GM11168 (cell line): ENCODE results near the gene NCF4.

Source experiments
- in situ Hi-C: fragments of 300-500 bp; cut with MboI; formaldehyde crosslinking; loops from one replicate; pipeline ENCODE4 v1.12.0; 2022; ENCODE audit warnings: low sequenced_read_pairs; ENCODE audit not compliant: unreplicated experiment

Gene NCF4

DNA sequence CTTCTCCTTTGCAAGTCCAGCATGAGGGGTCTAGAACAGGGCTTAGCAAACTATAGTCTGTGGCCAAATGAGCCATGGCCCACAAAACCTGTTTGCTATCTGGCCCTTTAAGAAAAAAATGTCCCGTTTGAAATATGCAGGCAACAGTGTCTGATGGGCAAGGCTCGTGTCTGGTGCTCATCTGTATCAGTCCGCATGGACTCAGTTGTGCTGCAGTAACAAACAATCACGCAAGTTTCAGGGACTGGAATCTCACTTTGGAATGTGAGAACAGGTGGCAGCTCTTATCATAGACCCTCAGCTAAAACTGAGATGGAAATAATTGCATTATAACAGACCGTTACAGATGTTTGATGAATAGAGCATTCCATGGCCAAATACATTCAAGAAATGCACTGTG lies 24.9 kb upstream of the NCF4 start:
- in situ Hi-C loops = no loop called here

GRCh38 chr22:36838119-36839030 lies 22.4 kb upstream of the NCF4 start:
- in situ Hi-C loops = no loop called here

DNA sequence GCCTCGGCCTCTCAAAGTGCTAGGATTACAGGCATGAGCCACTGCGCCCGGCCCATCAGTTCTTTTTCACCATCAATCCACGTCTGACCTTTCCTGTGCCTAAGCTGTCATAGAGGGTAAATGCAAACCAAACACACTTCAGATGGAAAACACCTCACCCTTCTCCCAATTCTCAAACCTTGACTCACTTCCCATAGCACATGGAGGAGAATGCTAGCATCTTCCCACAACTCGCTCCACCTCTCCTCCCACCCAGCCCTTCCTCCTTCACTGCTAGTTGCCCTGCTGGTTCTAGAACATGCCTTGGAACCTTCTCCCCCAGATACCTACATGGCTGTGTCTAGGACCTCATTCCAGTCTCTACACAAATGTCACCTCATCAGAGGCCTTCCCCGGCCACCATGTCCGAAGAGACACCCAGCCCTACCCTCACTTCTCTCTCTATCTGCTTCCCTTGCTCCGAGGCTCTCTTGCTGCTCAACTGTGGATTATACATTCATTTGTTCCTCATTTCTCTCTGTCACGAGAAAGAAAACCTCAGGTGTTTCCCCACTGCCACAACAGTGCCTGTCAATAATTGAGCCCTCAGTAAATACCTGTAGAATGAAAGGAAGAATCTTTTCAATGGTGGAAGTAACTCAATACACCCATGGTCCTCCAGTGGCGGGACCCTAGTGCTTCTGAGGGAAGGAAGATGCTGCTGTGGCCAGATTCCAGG lies 21.3 kb upstream of the NCF4 start:
- in situ Hi-C loops = no loop called here

- in situ Hi-C loops = no loop called here
Measured at GRCh38 chr22:36840106-36840505, 20.7 kb upstream of the NCF4 start.

- in situ Hi-C loops = no loop called here
Measured at GRCh38 chr22:36846271-36846670, 14.5 kb upstream of the NCF4 start.

DNA sequence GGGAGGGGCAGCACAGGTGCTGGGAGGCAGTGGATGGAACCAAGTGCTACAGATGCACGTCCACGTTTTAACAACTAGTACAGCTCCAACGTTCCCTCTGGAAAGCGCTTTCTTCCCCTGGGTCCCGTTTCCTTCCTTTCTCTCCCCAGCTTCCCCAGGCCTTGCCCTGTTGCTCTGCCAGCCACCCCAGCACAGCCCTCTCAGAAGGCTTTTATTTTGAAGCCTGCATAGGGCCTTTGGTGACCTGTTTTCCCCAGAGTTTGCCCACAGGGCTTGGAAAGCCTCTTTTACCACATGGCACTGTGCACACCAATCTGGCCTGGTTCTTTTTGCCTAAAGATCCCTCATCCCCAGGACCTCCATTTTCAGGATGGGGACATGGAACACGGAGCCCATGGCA lies 13.9 kb upstream of the NCF4 start:
- in situ Hi-C loops = no loop called here

DNA sequence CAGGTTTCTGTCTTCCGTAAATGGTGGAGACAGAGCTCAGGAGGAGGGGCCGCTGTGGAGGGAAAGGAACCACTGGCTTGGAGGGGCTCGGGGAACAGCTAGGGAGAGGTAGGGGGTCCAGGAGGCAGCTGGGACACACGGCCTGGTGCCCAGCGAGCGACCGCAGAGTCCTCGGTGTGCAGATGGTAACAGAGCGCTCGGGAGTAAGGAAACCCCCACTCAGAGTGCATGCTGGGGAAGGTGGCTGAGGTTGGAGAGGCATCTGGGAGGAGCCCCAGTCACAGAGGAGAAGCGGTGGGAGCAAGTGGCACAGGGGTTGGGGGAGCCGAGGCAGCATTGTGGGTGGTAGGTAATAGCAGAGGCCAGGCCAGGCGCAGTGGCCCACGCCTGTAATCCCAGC lies 10.8 kb upstream of the NCF4 start:
- in situ Hi-C loops = loop anchor here (5.0 kb wide), 1 partner anchor 53 kb away; no protein-coding TSS in a partner anchor

DNA sequence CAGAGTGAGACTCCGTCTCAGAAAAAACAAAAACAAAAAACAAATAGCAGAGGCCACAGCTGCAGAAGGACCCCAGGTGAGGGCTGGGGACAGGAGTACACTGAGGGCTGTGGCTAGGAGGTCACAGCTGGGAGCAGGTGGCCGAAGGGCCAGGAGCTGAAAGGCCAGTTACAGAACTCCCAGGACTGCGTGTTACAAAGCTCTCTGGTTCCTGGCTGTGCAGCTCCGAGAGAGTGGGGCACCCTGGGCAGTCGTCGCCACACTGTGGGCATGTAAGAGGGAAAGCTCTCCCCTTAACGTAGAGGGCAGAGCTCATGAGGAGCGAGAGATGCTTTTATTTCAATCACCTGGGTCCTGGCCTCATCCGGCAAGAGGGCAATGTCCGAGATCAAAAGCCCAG lies 10.1 kb upstream of the NCF4 start:
- in situ Hi-C loops = loop anchor here (5.0 kb wide), 1 partner anchor 53 kb away; no protein-coding TSS in a partner anchor

DNA sequence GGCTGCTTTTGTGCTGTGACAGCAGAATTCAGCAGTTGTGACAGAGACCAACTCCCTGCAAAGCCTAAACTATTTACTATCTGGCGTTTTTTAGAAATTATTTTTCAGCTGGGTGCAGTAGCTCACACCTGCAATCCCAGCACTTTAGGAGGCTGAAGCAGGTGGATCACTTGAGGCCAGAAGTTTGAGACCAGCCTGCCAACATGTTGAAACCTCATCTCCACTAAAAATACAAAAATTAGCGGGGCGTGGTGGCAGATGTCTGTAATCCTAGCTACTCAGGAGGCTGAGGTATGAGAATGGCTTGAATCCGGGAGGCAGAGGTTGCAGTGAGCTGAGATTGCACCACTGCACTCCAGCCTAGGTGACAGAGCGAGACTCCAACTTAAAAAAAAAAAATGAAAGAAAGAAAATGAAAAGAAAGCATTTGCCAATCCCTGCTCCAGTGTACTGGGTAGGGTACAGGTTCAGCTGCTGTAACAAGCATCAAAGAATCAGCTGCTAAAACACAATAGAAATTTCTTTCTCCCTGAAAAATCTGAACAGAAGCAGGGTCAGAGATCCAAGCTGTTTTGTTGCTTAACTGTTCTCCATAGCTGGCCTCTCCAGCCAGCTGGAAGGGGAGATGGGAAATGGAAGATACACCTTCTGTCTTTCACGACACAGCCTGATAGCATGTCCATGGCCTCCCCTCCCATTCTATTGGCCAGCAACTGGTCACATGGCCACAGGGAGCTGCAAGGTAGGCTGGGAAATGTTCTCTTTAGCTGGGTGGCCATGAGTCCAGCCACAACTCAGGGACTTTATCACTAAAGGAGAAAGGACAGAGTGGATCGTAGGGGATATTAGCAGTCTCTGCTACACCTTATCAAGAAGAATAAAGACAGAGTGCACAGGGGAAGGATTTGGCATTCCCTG lies 8.5 kb upstream of the NCF4 start:
- in situ Hi-C loops = loop anchor here (5.0 kb wide), 1 partner anchor 55 kb away; no protein-coding TSS in a partner anchor

DNA sequence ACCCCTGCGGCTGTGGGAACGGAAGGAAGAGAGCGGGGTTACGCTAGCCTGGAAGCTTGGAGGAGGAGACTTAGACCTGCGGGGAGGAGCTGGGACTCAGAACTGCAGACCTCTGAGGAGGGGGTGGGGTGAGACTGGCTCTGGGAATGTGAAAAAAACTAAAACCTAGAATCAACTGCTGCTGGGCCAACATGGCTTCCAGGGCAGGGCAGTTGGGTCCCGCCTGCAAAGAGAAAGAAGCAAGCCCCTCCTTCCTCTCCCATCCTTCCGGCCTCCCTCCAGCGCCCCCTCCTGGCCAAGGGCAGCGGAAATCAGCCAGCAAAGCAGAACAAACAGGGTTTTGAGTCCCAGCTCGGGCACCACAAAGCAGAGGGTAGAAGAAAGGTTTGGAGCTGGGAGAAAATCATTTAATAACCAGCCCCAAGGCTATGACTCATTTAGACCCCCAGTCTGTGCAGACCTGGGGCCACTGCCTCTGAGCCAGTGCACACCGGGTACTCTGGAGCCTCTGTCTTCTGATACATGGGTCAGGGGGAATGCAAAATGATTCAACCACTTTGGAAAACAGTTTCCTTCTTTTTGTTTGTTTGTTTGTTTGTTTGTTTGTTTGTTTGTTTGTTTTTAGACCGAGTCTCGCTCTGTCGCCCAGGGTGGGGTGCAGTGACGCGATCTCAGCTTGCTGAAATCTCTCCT lies 7.3 kb upstream of the NCF4 start:
- in situ Hi-C loops = loop anchor here (5.0 kb wide), 1 partner anchor 56 kb away; no protein-coding TSS in a partner anchor

- in situ Hi-C loops = no loop called here
Measured at GRCh38 chr22:36855478-36855877, 5.3 kb upstream of the NCF4 start.

GRCh38 chr22:36856121-36856791 lies 4.5 kb upstream of the NCF4 start:
- in situ Hi-C loops = no loop called here

GRCh38 chr22:36856792-36857135 lies 4.0 kb upstream of the NCF4 start:
- in situ Hi-C loops = no loop called here

DNA sequence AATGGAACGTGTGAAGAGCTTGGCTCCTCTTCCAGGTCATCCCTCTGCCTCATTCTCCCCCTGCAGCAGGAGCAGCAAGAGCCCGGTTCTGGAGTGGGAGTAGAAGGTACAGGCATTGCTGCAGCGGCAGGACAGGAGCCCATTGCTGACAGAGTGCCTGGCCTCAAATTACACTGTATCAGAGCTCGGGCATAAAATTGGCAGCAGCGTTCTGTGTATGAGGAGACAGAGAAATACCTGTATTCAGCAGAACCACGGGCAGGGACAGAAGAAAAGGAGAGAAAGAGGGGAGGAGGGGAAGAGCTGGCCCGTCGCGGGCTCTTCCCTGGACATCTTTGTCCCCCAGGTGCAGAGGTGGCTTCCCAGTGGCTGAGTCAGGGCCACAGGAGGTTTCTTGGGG lies 2.6 kb upstream of the NCF4 start:
- in situ Hi-C loops = no loop called here

DNA sequence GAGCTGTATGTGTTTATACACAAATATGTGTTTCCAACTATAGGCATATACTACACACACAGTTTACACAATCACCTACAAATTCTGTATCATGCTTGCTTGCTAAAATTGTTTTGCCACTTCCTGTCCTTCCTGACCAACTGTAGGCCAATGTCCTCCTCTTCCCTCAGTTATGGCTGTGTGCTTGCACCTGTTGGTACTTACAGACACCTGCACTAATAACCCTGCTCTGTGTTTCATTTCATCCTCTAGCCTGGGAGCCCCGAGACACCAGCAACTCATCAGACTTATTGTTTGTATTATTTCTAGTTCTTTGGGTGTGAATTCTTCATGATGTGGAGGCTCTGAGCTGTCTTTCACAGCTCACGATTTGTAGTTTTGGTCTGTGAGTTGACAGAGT lies 1.8 kb upstream of the NCF4 start:
- in situ Hi-C loops = no loop called here

DNA sequence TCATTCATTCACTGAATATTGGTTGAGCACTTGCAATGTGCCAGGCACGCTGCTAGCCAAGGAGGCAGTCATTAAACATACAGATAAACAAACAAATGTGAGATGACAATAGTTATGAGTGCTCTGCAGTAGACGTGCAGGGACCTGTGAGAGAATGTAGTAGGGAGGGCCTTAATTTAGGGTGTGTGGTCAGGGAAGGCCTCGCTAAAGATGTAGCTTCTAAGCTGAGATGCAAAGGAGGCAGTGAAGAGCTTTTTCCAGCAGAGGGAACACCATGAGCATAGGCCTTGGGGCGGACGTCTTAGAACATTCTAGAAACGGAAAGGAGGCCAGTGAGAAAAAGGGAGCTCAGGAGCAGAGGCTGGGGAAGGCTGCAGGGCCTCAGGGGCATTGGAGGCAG lies 789 bp upstream of the NCF4 start:
- in situ Hi-C loops = loop anchor here (10.0 kb wide), 1 partner anchor 115 kb away; no protein-coding TSS in a partner anchor

- in situ Hi-C loops = loop anchor here (10.0 kb wide), 1 partner anchor 114 kb away; no protein-coding TSS in a partner anchor
Measured at GRCh38 chr22:36860438-36860820, 377 bp upstream of the NCF4 start.

GRCh38 chr22:36862251-36863242 lies 1.7 kb downstream of the NCF4 start:
- in situ Hi-C loops = loop anchor here (10.0 kb wide), 1 partner anchor 112 kb away; no protein-coding TSS in a partner anchor
